GM12892 (cell line): Measurements from ENCODE around the gene MT1M.

Experiments
- POLR2A ChIP-seq: IDR thresholded peaks from 2 replicates; pipeline ENCODE4 v1.6.1; 2011; ENCODE audit warnings: low read depth, low read length, control low read depth
- TAF1 ChIP-seq: IDR thresholded peaks from 2 replicates; pipeline ENCODE4 v1.6.1; 2011; ENCODE audit warnings: low read depth, mild to moderate bottlenecking, control low read depth, low read length, borderline replicate concordance

DNA sequence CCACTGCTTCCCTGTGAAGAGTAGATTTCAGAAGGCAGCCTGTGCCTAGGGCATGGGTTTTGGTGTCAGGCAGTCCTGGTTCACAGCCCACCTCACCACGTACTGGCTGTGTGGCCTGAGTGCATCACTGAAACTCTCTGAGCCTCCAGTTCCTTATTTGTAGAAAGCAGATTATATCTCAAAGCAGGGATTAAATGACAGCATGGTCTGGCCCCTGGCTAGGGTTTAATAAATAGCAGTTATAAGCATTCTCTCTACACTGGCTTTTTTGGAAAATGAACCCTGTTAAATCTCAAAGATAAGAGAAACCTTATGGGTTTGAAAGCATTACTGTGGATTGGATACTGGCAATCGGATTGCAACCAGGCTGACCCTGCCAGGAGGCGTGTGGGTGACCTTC lies 2.9 kb upstream of the MT1M start:
- TF ChIP-seq POLR2A (no peak), TAF1 (no peak)
